ENCODE results near the gene WWP2.
A peak's percentile ranks its signal among the peaks of the same experiment; 100 is the strongest.

Gene WWP2

DNA sequence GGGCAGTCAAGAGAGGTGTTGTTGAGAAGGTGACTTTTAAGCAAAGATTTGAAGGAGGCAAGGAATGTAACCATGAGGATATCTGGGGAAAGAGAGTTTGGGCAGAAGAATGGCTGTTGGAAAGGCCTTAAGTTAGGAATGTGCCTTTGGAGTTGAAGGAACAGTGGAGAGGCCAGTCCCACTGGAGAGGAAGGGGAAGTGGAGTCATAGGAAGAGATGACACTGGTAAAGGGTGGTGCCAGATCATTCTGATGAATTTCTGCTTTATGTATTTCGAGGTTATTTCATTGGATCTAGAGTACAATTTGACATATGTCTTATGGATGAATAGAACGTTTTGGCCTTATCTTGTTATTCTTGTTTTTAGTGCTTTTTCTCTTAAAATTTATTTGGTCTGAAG is 93.5 kb downstream of the WWP2 start:
- TF ChIP-seq, protein P1, sequence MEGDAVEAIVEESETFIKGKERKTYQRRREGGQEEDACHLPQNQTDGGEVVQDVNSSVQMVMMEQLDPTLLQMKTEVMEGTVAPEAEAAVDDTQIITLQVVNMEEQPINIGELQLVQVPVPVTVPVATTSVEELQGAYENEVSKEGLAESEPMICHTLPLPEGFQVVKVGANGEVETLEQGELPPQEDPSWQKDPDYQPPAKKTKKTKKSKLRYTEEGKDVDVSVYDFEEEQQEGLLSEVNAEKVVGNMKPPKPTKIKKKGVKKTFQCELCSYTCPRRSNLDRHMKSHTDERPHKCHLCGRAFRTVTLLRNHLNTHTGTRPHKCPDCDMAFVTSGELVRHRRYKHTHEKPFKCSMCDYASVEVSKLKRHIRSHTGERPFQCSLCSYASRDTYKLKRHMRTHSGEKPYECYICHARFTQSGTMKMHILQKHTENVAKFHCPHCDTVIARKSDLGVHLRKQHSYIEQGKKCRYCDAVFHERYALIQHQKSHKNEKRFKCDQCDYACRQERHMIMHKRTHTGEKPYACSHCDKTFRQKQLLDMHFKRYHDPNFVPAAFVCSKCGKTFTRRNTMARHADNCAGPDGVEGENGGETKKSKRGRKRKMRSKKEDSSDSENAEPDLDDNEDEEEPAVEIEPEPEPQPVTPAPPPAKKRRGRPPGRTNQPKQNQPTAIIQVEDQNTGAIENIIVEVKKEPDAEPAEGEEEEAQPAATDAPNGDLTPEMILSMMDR (conservative IDR thresholded peaks at IDR 0.05): no peak
- H3K27ac ChIP-seq: no peak overlapping the region

DNA sequence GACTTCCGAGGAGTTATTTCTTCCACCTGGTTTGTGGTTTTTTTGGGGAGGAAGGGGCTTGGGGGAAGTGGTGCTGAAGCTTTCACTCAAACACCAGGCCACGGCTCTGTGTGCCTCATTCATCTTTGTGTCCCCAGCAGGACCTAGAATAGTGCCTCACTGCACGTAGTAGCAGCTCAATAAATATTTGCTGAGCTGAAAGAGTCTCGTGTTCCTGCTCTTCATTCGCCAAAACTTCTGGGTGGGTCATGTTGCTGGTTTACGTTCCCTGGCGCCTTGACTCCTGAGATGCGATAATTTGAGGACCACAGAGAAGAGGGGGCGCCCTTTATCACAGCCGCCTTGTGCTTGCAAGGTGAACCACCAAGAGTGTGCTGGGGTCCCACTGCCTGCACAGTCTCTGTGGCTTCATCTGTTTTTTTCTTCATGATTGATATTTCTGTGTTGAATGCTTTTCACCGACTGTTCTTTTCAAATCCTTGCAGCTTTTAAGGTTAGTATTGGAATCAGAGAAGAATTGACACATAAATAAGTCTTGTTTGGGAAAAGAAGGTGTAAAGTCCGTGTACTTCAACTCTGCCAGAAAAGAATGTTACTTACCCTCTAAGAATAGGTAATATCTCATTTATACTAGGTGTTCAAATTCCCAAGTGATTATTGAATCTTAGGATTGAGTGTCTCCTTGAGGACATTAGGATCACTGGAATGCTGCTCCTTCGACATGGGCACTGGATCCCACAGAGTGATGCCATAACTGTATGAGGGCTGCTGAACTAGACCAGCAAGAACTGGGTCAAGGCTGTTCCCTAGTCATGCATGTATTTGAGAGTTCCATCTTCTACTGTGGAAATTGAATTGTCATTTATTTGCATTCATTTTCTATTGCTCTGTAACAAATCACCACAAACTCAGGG is 96.3 kb downstream of the WWP2 start:
- TF ChIP-seq, protein P1 (conservative IDR thresholded peaks at IDR 0.05): no peak
- no peak overlapping the region for H3K27ac ChIP-seq

DNA sequence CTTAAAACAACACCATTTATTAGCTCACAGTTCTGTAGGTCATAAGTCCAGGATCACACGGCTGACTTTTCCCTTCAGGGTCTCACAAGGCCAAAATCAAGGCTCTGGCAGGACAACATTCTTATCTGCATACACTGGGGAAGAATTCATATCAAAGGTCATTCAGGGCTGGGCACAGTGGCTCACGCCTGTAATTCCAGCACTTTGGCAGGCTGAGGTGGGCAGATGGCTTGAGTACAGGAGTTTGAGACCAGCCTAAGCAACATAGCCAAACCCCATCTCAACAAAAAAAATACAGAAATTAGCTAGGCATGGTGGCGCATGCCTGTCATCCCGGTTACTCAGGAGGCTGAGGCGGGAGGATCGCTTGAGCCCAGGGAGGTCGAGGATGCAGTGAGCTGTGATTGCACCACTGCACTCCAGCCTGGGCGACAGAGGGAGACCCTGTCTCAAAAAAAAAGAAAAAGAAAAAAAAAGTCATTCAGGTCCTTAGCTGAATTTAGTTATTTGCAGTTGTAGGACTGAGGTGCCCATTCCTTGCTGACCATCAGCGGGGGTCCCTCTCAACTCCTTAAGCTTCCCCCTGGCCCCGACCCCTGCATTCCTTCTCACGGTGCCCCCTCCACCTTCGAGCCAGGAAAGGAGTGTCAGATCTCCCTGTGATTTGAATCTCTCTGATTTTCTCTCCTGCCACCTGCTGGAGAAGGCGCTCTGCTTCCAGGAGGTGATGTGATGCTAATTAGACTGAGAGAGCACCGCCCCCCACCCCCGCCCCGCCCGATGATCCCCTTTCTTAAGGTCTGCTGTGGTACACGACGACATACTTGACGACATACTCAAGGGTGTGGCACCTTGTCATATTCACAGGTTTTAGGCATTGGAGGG is 97.2 kb downstream of the WWP2 start:
- TF ChIP-seq, protein P1 (conservative IDR thresholded peaks at IDR 0.05): peak; percentile 25
- no peak overlapping the region for H3K27ac ChIP-seq

DNA sequence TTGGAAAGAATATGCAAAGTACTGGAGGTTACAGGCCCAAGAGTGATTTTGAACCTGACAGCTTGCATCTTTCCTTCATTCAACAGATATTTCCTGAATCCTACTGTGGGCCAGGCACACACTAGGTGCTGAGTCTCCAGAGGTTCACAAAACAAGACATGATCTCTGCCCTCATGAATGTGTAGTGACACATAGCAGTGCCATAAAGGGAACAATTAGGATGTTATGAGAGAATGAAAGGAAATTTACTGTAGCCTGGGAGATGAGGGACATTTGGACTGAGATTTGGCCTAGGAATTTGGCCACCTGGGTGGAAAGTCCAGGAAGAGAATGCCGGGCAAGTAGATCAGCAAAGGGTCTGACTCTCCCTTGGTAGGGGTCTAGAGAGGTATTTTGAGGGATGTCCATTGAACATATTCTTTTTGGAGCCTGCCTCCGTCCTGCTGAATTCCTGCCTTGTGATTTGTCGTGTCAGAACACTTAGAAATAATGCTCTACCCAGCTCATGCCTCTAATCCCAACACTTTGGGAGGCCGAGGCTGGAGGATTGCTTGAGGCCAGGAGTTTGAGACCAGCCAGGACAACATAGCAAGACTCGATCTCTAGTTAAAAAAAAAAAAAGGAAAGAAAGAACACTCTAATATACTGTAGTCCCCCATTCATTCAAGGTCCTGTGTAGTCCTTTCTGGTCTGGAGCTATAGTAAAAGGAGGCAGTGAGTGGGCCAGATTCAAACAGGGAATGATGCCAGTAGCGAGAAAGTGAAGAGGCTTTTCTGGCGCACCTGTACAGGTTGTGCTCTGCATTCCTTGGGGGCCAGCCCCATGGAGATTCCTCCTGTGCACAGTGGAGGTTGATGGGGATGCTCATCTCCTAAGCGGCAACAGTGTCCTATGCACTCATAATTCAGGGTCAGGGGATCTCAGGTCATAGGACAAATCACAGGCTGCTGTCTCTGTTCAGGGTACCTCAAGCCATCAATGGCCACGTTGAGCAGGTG is 98.4 kb downstream of the WWP2 start:
- TF ChIP-seq, protein P1 (conservative IDR thresholded peaks at IDR 0.05): no peak
- H3K27ac ChIP-seq: peak overlapping the region; percentile 65

DNA sequence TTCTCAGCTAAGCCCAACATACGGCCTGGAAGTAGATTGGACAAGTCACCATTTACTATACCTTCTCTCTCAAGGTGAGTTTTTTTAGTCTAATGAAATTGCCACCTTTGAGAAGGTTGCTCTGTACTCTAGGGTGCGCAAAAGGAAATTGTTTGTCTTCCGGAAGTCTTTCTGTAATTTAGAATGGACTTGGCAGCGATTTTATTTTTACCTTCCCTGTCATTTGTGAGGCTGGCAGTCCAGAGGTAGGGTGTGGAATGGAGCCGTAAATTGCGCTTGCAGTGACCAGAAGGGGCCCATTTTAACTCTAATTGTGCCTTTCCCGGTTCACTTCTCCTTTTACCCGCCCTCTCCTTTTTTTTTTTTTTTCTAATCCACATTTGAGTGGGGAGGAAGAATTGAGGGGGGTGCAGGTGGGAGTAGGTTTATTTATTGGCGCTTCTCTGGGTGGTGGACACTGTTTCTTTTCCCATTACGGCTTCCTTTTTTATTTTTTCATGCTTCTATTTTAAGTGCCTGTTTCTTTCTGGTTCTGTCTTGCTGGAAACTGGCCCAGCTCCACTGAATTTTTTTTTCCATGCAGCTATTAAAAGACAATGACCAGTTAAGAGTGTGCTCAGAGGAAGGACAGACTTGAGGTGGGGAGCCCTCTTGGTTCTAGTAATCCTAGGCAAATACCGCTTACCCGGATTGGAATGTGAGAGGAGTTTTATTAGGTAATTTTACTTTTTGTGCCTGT is 99.3 kb downstream of the WWP2 start:
- peak overlapping the region; percentile 65 for H3K27ac ChIP-seq
- TF ChIP-seq, protein P1 (conservative IDR thresholded peaks at IDR 0.05): no peak

DNA sequence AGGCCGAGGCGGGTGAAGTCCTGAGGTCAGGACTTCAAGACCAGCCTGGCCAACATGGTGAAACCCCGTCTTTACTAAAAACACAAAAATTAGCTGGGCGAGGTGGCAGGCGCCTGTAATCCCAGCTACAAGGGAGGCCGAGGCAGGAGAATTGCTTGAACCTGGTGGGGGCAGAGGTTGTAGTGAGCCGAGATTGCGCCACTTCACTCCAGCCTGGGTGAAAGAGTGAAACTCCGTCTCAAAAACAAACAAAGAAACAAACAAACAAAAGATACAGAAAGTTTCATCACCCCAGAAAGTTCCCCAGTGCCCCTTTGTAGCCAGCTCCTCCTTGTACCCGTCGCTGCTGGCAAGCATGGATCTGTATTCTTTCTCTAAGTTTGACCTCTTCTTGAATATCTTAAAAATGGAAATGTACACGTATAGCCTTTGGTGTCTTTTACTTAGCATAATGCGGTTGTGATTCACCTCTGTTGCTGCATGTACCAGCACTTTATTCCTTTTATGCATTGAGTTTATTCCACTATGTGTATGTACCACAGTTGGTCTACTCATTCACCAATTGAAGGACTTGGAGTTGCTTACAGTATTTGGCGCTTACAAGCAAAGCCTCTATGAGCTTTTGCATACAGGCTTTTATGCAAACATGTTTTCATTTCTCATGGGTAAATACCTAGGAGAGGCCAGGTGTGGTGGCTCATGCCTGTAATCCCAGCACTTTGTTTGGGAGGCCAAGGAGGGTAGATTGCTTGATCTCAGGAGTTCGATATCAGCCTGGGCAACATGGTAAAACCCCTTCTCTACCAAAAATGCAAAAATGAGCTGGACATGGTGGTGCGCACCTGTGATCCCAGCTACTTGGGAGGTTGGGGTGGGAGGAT is 101.5 kb downstream of the WWP2 start:
- TF ChIP-seq, protein P1 (conservative IDR thresholded peaks at IDR 0.05): no peak
- H3K27ac ChIP-seq: no peak overlapping the region
